DND-41 (cell line): ENCODE measurements around the gene POU6F1.

Source experiments
- ATAC-seq: fragments of 200-7000 bp; cut with Tn5 transposase; 3 replicates; pipeline ENCODE4 v1.9.1; 2021; ENCODE audit warnings: low read depth; ENCODE audit not compliant: insufficient read depth
- DNase-seq: peaks from one replicate; pipeline ENCODE4 v3.0.0-alpha.2; 2020
- H2AFZ ChIP-seq: 2 replicates; pipeline ENCODE4 v1.6.0; 2012; ENCODE audit warnings: low read depth, low read length
- H3K27ac ChIP-seq: 2 replicates; pipeline ENCODE4 v1.5.1; 2012; ENCODE audit warnings: low read length, inconsistent platforms
- H3K27me3 ChIP-seq: fragments of 200-600 bp; sonication (generic); 2 replicates; pipeline ENCODE4 v1.6.0; 2012; ENCODE audit warnings: low read length, mild to moderate bottlenecking, inconsistent platforms; ENCODE audit not compliant: insufficient read depth, poor library complexity
- H3K36me3 ChIP-seq: 2 replicates; pipeline ENCODE4 v1.5.1; 2012; ENCODE audit warnings: low read length, inconsistent platforms; ENCODE audit not compliant: insufficient read depth
- H3K4me1 ChIP-seq: 2 replicates; pipeline ENCODE4 v1.5.1; 2012; ENCODE audit warnings: mild to moderate bottlenecking, low read length; ENCODE audit not compliant: insufficient read depth
- H3K4me2 ChIP-seq: 2 replicates; pipeline ENCODE4 v1.6.0; 2012; ENCODE audit warnings: mild to moderate bottlenecking, moderate library complexity, low read length, inconsistent platforms; ENCODE audit not compliant: insufficient read depth
- H3K4me3 ChIP-seq, 2 experiments: fragments of 200-600 bp in 1 of 2; shearing (Covaris generic) in 1 of 2; 2 replicates each; pipeline ENCODE4 v1.5.1; 2012 to 2016; ENCODE audit warnings: inconsistent platforms in 2 of 2, low read length in 2 of 2, mild to moderate bottlenecking in 2 of 2, low read depth in 1 of 2, moderate library complexity in 1 of 2
- H3K79me2 ChIP-seq: 2 replicates; pipeline ENCODE4 v1.6.0; 2012; ENCODE audit warnings: low read length, inconsistent platforms; ENCODE audit not compliant: insufficient read depth
- H3K9ac ChIP-seq: 2 replicates; pipeline ENCODE4 v1.6.0; 2012; ENCODE audit warnings: low read depth, mild to moderate bottlenecking, inconsistent platforms, low read length, moderate library complexity
- H3K9me3 ChIP-seq: 2 replicates; pipeline ENCODE4 v1.5.1; 2012; ENCODE audit warnings: low read length, moderate library complexity, mild to moderate bottlenecking, inconsistent platforms; ENCODE audit not compliant: insufficient read depth, severe bottlenecking
- H4K20me1 ChIP-seq: 2 replicates; pipeline ENCODE4 v1.6.0; 2012; ENCODE audit warnings: low read length; ENCODE audit not compliant: insufficient read depth
- CTCF ChIP-seq: IDR thresholded peaks from 2 replicates; pipeline ENCODE4 v1.5.1; 2012; ENCODE audit warnings: borderline replicate concordance, low read length, moderate library complexity, mild to moderate bottlenecking; ENCODE audit not compliant: poor library complexity, severe bottlenecking; ENCODE audit errors: extremely low read depth
- EZH2 ChIP-seq: IDR thresholded peaks from 3 replicates; pipeline ENCODE4 v1.6.1; 2012; ENCODE audit warnings: borderline replicate concordance, low read depth, mild to moderate bottlenecking, moderate library complexity, low read length, inconsistent platforms; ENCODE audit not compliant: severe bottlenecking

POU6F1 gene

GRCh38 chr12:51187370-51187987 is 30.4 kb downstream of the POU6F1 start:
- Histone ChIP-seq H3K4me2 (no peak overlapping the region), H3K27ac (no peak overlapping the region), H3K4me3 (no peak overlapping the region), H3K4me1 (no peaks in the 10 kb centered on the region), H4K20me1 (no peaks in the 10 kb centered on the region), H3K79me2 (no peaks in the 10 kb centered on the region), H2AFZ (no peak overlapping the region), H3K27me3 (no peaks in the 10 kb centered on the region), H3K9me3 (no peaks in the 10 kb centered on the region), H3K9ac (no peak overlapping the region), H3K36me3 (no peaks in the 10 kb centered on the region)
- DNase-seq: no peak
- TF ChIP-seq CTCF: no peak
- TF ChIP-seq EZH2: no peak
- ATAC-seq: no peak

- no peak overlapping the region for H3K4me2 ChIP-seq
- H3K4me3 ChIP-seq: no peak overlapping the region
- no peaks in the 10 kb centered on the region for H3K36me3 ChIP-seq
- no peaks in the 10 kb centered on the region for H3K9me3 ChIP-seq
- no peaks in the 10 kb centered on the region for H3K79me2 ChIP-seq
- H3K4me1 ChIP-seq: no peaks in the 10 kb centered on the region
- ATAC-seq (peak; percentile 44; the same call in 1 of the 3 replicates), DNase-seq (no peak)
- peak overlapping the region; percentile 29; the same call in 1 of the 2 replicates for H2AFZ ChIP-seq
- H3K27ac ChIP-seq: no peak overlapping the region
- no peaks in the 10 kb centered on the region for H4K20me1 ChIP-seq
- no peak overlapping the region for H3K9ac ChIP-seq
- H3K27me3 ChIP-seq: no peaks in the 10 kb centered on the region
- no peak for TF ChIP-seq CTCF
- no peak for TF ChIP-seq EZH2
Measured at GRCh38 chr12:51186465-51187085, 31.3 kb downstream of the POU6F1 start.

GRCh38 chr12:51185171-51185717 is 32.6 kb downstream of the POU6F1 start:
- no peaks in the 10 kb centered on the region for H3K79me2 ChIP-seq
- H3K4me3 ChIP-seq: no peak overlapping the region
- DNase-seq (no peak), ATAC-seq (no peak)
- H3K27me3 ChIP-seq: no peaks in the 10 kb centered on the region
- TF ChIP-seq CTCF (no peak), EZH2 (no peak)
- H2AFZ ChIP-seq: no peak overlapping the region
- H4K20me1 ChIP-seq: no peaks in the 10 kb centered on the region
- no peaks in the 10 kb centered on the region for H3K9me3 ChIP-seq
- no peak overlapping the region for H3K9ac ChIP-seq
- H3K4me1 ChIP-seq: no peaks in the 10 kb centered on the region
- no peaks in the 10 kb centered on the region for H3K36me3 ChIP-seq
- no peak overlapping the region for H3K4me2 ChIP-seq
- H3K27ac ChIP-seq: no peak overlapping the region
